DMS79 treated with DMSO at 0.1 percent for 48 hours (cell line): Measurements from ENCODE around the gene NEDD4L.
A peak's percentile ranks its signal among the peaks of the same experiment; 100 is the strongest.
"Not testable (repeated sequence)": the region's sequence is repeated elsewhere in the genome, so short reads cannot be mapped to it uniquely, and the experiment has no call there.

ENCODE experiments used
- DNase-seq: peaks from one replicate; lab custom pipeline; 2025; lab: John Stamatoyannopoulos, UW

NEDD4L gene

DNA sequence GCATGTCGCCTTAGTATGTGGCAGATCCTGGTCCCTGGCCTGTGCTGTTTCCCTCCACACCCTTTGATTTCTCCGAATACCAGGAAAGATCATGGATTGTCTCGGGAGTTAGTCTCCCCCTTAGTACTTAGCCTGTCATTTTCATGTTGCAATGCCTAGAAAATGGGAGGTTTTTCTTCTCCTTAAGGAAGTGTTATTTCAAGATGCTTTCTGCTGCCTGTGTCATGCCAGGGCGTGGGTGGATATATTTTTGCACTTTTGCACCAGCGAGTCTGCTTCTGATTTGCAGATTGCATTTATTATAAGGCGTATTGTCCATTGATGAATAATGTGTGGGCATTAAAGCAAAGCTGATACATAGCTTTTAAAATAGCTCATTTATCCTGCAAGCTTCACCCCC lies 223.5 kb downstream of the NEDD4L start:
- no peak for DNase-seq

DNA sequence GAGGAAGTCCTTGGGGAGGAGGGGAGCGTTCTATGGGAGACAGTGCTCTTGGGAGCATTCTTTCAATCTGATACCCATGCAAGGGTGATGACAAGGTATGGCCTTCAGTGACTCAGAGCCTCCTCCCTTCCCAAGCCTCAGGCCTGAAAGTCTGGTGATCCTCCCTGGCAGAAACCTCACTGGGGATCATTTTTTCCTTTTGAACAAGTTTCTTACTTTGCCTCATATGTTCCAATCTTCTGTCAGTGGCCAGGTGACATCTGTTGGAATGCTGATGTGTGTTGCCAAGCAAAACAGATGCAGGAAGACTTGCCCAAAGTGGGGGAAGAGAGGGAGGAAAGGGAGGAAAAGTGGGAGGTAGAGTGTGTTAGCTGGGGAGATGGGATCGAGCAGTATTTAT lies 224.8 kb downstream of the NEDD4L start:
- DNase-seq = no peak

DNA sequence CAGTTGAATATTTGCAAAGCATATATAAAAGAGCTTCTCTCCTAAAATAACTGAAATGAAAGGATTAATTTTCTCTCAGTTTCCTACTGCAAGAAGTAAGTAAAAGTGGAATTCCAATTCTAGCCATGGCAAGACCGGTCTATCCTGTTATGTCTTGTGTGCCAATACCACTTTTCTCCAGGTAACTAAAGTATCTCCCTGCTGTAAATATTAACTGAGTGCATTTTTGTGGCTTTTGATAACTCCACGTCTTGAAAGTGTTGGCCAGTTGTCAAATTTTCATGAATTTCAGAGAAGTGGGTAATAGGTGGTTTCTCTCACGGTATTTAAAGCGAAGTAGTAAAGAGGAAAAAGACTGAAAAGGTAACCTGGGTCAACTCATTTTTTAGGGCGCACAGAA lies 225.9 kb downstream of the NEDD4L start:
- DNase-seq = peak; percentile 98

DNA sequence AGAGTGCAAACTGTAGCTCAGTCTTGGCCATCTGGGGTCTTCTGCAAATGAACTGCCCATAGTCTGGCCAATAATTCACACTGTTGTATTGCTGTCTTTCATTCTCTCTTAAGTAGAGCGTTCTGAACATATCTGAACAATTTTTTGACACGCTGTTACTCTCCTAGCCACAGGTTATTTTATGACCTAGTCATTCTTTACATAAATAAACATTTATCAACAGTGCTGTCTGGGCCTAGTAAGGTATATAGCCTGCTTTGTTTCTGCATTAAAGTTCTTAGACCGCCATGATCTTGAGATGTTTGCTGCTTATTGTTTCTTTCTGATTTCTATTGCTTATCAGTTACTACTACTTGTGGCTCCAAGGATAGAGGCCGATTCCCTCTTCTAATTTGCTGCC lies 226.4 kb downstream of the NEDD4L start:
- DNase-seq = peak; percentile 78

GRCh38 chr18:58271770-58272169 lies 227.7 kb downstream of the NEDD4L start:
- DNase-seq = no peak

DNA sequence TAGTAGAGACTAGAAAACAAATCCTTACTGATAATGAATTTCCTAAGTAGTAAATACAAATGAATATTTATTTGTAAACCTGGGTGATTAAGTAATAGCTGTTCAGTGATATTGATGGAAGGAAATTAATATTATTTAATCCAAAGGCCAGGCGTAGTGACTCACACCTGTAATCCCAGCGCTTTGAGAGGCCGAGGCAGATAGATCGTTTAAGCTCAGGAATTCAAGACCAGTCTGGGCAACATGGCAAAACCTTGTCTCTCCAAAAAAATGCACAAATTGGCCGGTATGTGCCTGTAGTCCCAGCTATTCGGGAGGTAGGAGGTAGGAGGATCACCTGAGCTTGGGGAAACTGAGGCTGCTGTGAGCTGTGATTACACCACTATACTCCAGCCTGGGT lies 228.2 kb downstream of the NEDD4L start:
- no peak for DNase-seq

GRCh38 chr18:58272779-58273435 lies 228.9 kb downstream of the NEDD4L start:
- no peak for DNase-seq

GRCh38 chr18:58275176-58275575 lies 231.2 kb downstream of the NEDD4L start:
- no peak for DNase-seq

- DNase-seq = peak; percentile 52
Observed at GRCh38 chr18:58276789-58277739, 233.0 kb downstream of the NEDD4L start.

DNA sequence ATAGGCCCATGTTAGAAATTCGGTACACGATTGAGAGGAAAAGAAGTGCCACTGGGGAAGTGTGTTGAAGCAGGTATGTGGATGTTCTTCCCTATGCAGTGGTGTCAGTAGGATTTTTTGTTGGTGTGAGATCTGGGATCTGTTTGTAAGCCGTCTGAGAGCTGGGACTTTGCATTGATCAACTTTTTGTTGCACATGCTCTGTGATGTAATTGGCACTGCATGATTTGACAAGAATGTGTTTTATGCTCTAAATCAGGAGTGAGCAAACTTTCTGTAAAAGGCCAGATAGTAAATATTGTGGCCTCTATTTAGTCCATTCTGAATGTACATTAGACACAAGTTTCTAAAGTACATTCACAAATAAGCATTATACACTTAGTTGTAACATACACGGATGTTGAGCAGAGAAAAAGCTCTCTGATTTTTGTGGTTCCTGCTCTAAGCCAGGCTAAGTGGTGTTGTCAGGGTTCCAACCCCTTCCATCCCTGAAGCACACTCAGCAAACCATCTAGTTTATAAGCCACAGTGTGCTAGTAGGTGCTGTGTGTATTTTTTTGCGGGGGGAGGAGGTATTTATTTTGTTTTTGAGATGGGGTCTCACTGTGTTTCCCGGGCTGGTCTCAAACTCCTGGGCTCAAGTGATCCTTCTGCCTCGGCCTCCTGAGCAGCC lies 235.6 kb downstream of the NEDD4L start:
- DNase-seq = peak; percentile 67

DNA sequence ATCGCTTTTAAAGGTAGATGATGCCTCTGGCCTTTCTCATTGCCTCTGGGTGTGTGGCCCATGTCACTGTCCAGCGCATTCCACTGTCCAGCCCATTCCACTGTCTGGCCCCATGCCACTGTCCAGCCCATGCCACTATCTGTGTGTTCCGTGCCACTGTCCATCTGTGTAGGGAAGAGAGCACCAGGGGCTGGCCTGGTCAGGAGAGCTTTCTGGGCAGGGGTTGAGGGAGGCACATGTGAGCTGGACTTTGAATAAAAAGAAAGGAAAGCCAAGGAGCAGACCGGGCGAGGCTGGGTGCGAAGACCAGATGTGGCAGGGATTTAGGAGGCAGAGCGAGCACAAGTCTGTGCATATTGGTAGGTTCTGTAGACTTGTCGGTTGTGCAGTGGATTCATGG lies 236.2 kb downstream of the NEDD4L start:
- no peak for DNase-seq

- not testable (repeated sequence) for DNase-seq
Observed at GRCh38 chr18:58282872-58283271, 238.8 kb downstream of the NEDD4L start.

GRCh38 chr18:58284699-58285448 lies 240.8 kb downstream of the NEDD4L start:
- DNase-seq = no peak

DNA sequence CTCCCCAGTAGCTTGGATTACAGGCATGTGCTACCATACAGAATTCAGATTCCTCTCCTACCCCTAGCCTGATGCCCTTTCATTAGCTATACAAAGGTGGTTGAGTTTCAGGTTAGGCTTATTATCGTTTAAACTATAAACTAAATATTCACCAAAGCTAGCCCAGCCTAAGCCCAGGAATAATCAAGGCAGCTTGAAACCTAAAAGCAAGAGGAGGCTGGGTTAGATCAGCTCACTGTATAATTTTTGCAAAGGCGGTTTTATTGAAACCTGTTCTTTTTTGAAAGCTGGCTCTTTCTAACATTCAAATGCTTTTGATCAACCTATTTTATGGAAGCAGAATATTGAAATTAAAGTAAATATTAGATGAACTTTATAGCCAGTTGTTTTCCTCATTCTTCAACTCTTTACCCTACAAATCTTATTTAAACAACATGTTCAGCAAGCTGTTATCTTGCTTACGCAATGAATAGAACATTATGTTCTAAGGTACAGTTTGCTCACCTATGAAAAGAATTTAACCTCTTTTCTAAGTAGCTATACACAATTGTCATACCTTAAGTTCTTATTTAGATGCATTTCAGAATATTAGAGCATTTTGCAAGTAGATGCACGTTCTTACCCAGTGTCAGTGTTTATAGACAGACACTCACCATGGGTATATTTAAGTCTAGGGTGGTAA lies 241.6 kb downstream of the NEDD4L start:
- DNase-seq = no peak

DNA sequence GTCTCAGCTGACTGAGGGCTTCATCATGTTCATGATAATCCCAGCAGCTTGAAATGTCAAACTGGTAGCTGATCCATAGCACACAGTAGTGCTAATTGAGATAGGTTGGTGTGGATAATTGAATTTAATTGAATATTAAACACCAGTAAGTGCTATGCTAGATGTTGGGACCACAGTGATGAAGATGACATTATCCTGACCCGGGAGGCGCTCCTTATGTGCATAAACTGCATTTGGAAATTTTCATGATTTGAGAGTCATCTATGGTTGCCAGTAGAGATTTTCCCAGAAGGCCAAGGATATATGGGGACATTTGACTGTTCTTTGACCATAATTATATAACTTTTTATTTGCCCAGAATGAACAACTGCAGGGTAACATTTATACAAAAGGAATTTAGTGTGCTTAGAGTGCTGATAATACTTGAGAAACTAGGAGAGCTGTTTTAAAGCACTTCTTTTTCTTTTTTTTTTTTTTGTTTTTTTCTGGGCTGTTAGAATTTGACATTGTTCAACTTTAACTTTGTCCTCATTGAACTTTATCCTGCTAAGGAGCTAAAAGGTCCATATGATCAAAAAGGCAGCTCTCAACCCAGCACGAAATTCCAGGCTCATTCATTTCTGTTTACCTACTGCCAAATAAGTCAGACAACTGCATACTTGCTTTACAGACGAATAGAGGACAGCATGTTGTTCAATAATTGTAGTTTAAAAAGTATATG lies 242.8 kb downstream of the NEDD4L start:
- DNase-seq = no peak

GRCh38 chr18:58287353-58288274 lies 243.6 kb downstream of the NEDD4L start:
- DNase-seq = no peak

GRCh38 chr18:58288921-58289797 lies 245.1 kb downstream of the NEDD4L start:
- peak; percentile 72 for DNase-seq

- no peak for DNase-seq
Observed at GRCh38 chr18:58290116-58290695, 246.2 kb downstream of the NEDD4L start.
